ENCODE data around the gene NECAB2. TPM values are rescaled to one million over a fixed set of nuclear protein-coding genes. Genes with fewer than 3 reads are reported as not detected.
"Not testable (repeated sequence)": the region's sequence is repeated elsewhere in the genome, so short reads cannot be mapped to it uniquely, and the experiment has no call there.

Gene NECAB2
- polyA plus RNA-seq, 1 experiment, result 0.20 TPM

GRCh38 chr16:83939266-83939855 lies 28.7 kb upstream of the NECAB2 start:
- Histone ChIP-seq H3K4me3 (ENCODE audit: low read depth, low read length) (no peak overlapping the region), H3K27me3 (ENCODE audit: control insufficient read depth, insufficient read depth, low read length) (peaks cover 11% of the 10 kb centered on the region), H3K27ac (ENCODE audit: low read depth, low read length) (no peak overlapping the region), H3K9me3 (ENCODE audit: control insufficient read depth, insufficient read depth, low read length) (no peaks in the 10 kb centered on the region; the same call in 1 of the 2 replicates)
- CTCF ChIA-PET, result interaction anchor here (0.6 to 1.3 kb wide), 4 partner anchors 11 to 145 kb away, joined by 3 to 7 read pairs (median 4); no protein-coding TSS in a partner anchor
- POLR2A ChIA-PET, result no interaction called here
- TF ChIP-seq CTCF (IDR thresholded peaks at IDR 0.05; ENCODE audit: low read depth, low read length), result no peak
- no peak for DNase-seq (ENCODE audit: low read depth, low spot score)

- ChIA-PET POLR2A (no interaction called here), CTCF (interaction anchor here (0.6 kb wide), 1 partner anchor 26 kb away, joined by 4 read pairs; no protein-coding TSS in a partner anchor)
- H3K9me3 ChIP-seq (ENCODE audit: control insufficient read depth, insufficient read depth, low read length), result no peaks in the 10 kb centered on the region; the same call in 1 of the 2 replicates
- no peak overlapping the region for H3K27ac ChIP-seq (ENCODE audit: low read depth, low read length)
- DNase-seq (ENCODE audit: low read depth, low spot score), result no peak
- peak; percentile 14; the same call in 1 of the 2 replicates for TF ChIP-seq CTCF (IDR thresholded peaks at IDR 0.05; ENCODE audit: low read depth, low read length)
- H3K4me3 ChIP-seq (ENCODE audit: low read depth, low read length), result no peak overlapping the region
- peaks cover 11% of the 10 kb centered on the region for H3K27me3 ChIP-seq (ENCODE audit: control insufficient read depth, insufficient read depth, low read length)
Measured at GRCh38 chr16:83940119-83940518, 27.9 kb upstream of the NECAB2 start.

DNA sequence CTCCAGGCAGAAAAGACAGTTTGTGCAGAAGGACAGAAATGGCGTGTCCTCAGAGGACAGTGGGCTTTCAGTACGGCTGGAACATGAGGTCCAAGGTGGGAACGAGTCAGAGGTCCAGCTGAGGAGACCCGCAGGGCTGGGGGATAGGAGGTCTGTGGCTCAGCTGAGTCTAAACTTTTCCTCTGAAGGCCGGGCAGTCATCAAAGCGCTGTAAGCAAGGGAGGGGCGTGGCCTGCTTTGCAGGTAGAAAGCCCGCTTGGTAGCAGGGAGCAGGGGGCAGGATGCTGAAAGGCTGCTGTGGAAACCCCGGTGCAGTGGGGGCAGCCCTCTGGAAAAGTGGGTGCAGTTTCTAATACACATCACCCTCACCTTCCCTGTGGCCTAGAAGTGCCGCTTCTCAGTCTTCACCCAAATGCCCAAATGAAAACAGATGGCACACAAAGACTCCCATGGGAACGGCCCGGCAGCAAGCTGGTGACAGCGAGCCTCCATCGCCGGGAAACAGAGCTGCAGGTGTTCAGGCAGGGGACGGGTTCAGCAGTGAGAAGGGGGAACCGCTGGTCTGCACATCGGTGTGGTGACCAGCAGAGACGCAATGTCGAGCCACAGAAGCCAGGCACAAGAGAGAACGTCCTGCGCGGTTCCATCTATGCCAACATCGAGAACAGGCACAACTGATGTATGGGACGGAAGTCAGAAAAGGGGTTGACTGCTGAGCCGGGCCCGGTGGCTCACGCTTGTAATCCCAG lies 27.2 kb upstream of the NECAB2 start:
- H3K27me3 ChIP-seq (ENCODE audit: control insufficient read depth, insufficient read depth, low read length), result peaks cover 12% of the 10 kb centered on the region
- H3K27ac ChIP-seq (ENCODE audit: low read depth, low read length), result no peak overlapping the region
- no peak for TF ChIP-seq CTCF (IDR thresholded peaks at IDR 0.05; ENCODE audit: low read depth, low read length)
- ChIA-PET POLR2A (interaction anchor here (0.6 kb wide), 1 partner anchor 54 kb away, joined by 7 read pairs; no protein-coding TSS in a partner anchor), CTCF (interaction anchor here (0.7 kb wide), 1 partner anchor 14 kb away, joined by 3 read pairs; no protein-coding TSS in a partner anchor)
- no peak for DNase-seq (ENCODE audit: low read depth, low spot score)
- H3K4me3 ChIP-seq (ENCODE audit: low read depth, low read length), result no peak overlapping the region
- no peaks in the 10 kb centered on the region; the same call in 1 of the 2 replicates for H3K9me3 ChIP-seq (ENCODE audit: control insufficient read depth, insufficient read depth, low read length)

GRCh38 chr16:83941546-83941945 lies 26.5 kb upstream of the NECAB2 start:
- ChIA-PET CTCF (interaction anchor here (0.7 kb wide), 1 partner anchor 15 kb away, joined by 3 read pairs; no protein-coding TSS in a partner anchor), POLR2A (interaction anchor here (0.6 kb wide), 1 partner anchor 54 kb away, joined by 7 read pairs; no protein-coding TSS in a partner anchor)
- not testable (repeated sequence) for H3K4me3 ChIP-seq (ENCODE audit: low read depth, low read length); H3K27ac ChIP-seq (ENCODE audit: low read depth, low read length); H3K9me3 ChIP-seq (ENCODE audit: control insufficient read depth, insufficient read depth, low read length); DNase-seq (ENCODE audit: low read depth, low spot score)
- H3K27me3 ChIP-seq (ENCODE audit: control insufficient read depth, insufficient read depth, low read length), result peaks cover 11% of the 10 kb centered on the region

- ChIA-PET CTCF (no interaction called here), POLR2A (no interaction called here)
- H3K9me3 ChIP-seq (ENCODE audit: control insufficient read depth, insufficient read depth, low read length), result no peaks in the 10 kb centered on the region; the same call in 1 of the 2 replicates
- no peak for TF ChIP-seq CTCF (IDR thresholded peaks at IDR 0.05; ENCODE audit: low read depth, low read length)
- H3K4me3 ChIP-seq (ENCODE audit: low read depth, low read length), result no peak overlapping the region
- peaks cover 11% of the 10 kb centered on the region for H3K27me3 ChIP-seq (ENCODE audit: control insufficient read depth, insufficient read depth, low read length)
- DNase-seq (ENCODE audit: low read depth, low spot score), result no peak
- no peak overlapping the region for H3K27ac ChIP-seq (ENCODE audit: low read depth, low read length)
Measured at GRCh38 chr16:83942074-83942473, 26.0 kb upstream of the NECAB2 start.

Measured in AG04450 (cell line).